22Rv1 (cell line): ENCODE results near the gene RPL23.

Source experiments
- CTCF ChIP-seq: fragments of 450-650 bp; IDR thresholded peaks from 2 replicates; pipeline ENCODE4 v1.5.1; 2017; ENCODE audit warnings: mild to moderate bottlenecking
- ZFX ChIP-seq: fragments of 450-650 bp; IDR thresholded peaks from 2 replicates; pipeline ENCODE4 v1.6.1; 2017; ENCODE audit warnings: antibody characterized with exemption, borderline replicate concordance

- no peak for TF ChIP-seq CTCF
- TF ChIP-seq ZFX, result no peak
Observed at GRCh38 chr17:38825762-38826247, 27.7 kb downstream of the RPL23 start.
